IPS-18a (cell line): ENCODE results near the gene SLC6A5.

Source experiments
- H3K27ac ChIP-seq: one replicate; pipeline ENCODE4 v1.5.1; 2013; ENCODE audit warnings: low read length
- H3K27me3 ChIP-seq: one replicate; pipeline ENCODE4 v1.6.1; 2013; ENCODE audit warnings: mild to moderate bottlenecking, low read length; ENCODE audit not compliant: control insufficient read depth, insufficient read depth
- H3K36me3 ChIP-seq: one replicate; pipeline ENCODE4 v1.6.1; 2013; ENCODE audit warnings: low read depth, low read length; ENCODE audit not compliant: control insufficient read depth
- H3K4me1 ChIP-seq: one replicate; pipeline ENCODE4 v1.6.1; 2013; ENCODE audit warnings: low read depth, low read length; ENCODE audit not compliant: control insufficient read depth
- H3K4me3 ChIP-seq: one replicate; pipeline ENCODE4 v1.5.1; 2013; ENCODE audit warnings: low read length
- H3K9ac ChIP-seq: one replicate; pipeline ENCODE4 v1.6.1; 2013; ENCODE audit warnings: mild to moderate bottlenecking, low read length, moderate library complexity
- H3K9me3 ChIP-seq: one replicate; pipeline ENCODE4 v1.6.1; 2013; ENCODE audit warnings: low read depth, low read length; ENCODE audit not compliant: control insufficient read depth

Gene SLC6A5

GRCh38 chr11:20676658-20677057 is 77.2 kb downstream of the SLC6A5 start:
- H3K36me3 ChIP-seq, result no peaks in the 10 kb centered on the region
- H3K9ac ChIP-seq, result no peak overlapping the region
- no peak overlapping the region for H3K27ac ChIP-seq
- H3K9me3 ChIP-seq, result no peaks in the 10 kb centered on the region
- H3K4me1 ChIP-seq, result peaks cover 5% of the 10 kb centered on the region
- peaks cover 9% of the 10 kb centered on the region for H3K27me3 ChIP-seq
- no peak overlapping the region for H3K4me3 ChIP-seq

- H3K27me3 ChIP-seq, result no peaks in the 10 kb centered on the region
- no peak overlapping the region for H3K9ac ChIP-seq
- no peaks in the 10 kb centered on the region for H3K9me3 ChIP-seq
- H3K4me1 ChIP-seq, result no peaks in the 10 kb centered on the region
- no peak overlapping the region for H3K4me3 ChIP-seq
- H3K36me3 ChIP-seq, result no peaks in the 10 kb centered on the region
- H3K27ac ChIP-seq, result no peak overlapping the region
Observed at GRCh38 chr11:20688761-20689160, 89.4 kb downstream of the SLC6A5 start.

GRCh38 chr11:20707876-20708275 is 108.5 kb downstream of the SLC6A5 start:
- H3K4me1 ChIP-seq, result no peaks in the 10 kb centered on the region
- no peak overlapping the region for H3K27ac ChIP-seq
- no peaks in the 10 kb centered on the region for H3K36me3 ChIP-seq
- H3K27me3 ChIP-seq, result no peaks in the 10 kb centered on the region
- no peak overlapping the region for H3K4me3 ChIP-seq
- H3K9ac ChIP-seq, result no peak overlapping the region
- H3K9me3 ChIP-seq, result no peaks in the 10 kb centered on the region
